Head of caudate nucleus (tissue), 42 donors: ENCODE measurements around the gene MIOS.
A peak's percentile ranks its signal among the peaks of the same experiment; 100 is the strongest.
"Not testable (repeated sequence)": the region's sequence is repeated elsewhere in the genome, so short reads cannot be mapped to it uniquely, and the experiment has no call there.

Source experiments
- DNase-seq, 42 donors: peaks; one replicate each; pipeline versions ENCODE4 v3.0.0 to v3.0.0-alpha.2; 2020 to 2021; ENCODE audit warnings: mixed read lengths in 7 of 42
- intact Hi-C: fragments of 100-400 bp; cut with DNase I; formaldehyde crosslinking; loops from one replicate; pipeline ENCODE4 v1.15.0; 2022

Gene MIOS

GRCh38 chr7:7628476-7628875, 61.8 kb downstream of the MIOS start:
- intact Hi-C loops, result no loop called here

DNA sequence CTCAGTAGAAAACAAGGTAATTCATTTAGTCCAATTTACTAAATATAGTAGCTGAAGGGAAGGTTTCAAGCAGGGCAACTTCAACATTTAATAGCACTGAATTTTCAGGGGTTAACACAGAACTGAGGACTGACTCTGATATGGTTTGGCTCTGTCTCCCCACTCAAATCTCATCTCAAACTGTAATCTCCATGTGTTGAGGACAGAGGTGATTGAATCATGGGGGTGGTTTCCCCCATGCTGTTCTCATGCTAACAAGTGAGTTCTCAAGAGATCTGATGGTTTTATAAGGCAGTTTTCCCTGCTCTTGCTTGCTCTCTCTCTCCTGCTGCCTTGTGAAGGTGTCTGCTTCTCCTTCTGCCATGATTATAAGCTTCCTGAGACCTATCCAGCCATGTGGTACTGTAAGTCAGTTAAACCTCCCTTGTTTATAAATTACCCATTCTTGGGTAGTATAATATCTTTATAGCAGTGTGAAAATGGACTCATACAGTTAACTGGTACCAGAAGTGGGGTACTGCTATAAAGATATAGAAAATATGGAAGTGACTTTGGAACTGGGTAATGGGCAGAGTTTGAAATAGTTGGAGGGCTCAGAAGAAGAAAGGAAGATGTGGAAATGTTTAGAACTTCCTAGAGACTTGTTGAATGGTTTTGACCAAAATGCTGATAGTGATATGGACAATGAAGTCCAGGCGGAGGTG, 64.1 kb downstream of the MIOS start:
- intact Hi-C loops, result no loop called here
- DNase-seq, result no peak

More at GRCh38 chr7:7628476-7628875, 61.8 kb downstream of the MIOS start:
- DNase-seq, result no peak

GRCh38 chr7:7639421-7639820, 72.7 kb downstream of the MIOS start:
- DNase-seq, result peak in 17 of 42 donors; percentile 2 to 64 (median 24)
- intact Hi-C loops, result no loop called here

GRCh38 chr7:7639847-7640220, 73.2 kb downstream of the MIOS start:
- peak in 5 of 42 donors; percentile 1 to 53 (median 9) for DNase-seq
- intact Hi-C loops, result no loop called here

DNA sequence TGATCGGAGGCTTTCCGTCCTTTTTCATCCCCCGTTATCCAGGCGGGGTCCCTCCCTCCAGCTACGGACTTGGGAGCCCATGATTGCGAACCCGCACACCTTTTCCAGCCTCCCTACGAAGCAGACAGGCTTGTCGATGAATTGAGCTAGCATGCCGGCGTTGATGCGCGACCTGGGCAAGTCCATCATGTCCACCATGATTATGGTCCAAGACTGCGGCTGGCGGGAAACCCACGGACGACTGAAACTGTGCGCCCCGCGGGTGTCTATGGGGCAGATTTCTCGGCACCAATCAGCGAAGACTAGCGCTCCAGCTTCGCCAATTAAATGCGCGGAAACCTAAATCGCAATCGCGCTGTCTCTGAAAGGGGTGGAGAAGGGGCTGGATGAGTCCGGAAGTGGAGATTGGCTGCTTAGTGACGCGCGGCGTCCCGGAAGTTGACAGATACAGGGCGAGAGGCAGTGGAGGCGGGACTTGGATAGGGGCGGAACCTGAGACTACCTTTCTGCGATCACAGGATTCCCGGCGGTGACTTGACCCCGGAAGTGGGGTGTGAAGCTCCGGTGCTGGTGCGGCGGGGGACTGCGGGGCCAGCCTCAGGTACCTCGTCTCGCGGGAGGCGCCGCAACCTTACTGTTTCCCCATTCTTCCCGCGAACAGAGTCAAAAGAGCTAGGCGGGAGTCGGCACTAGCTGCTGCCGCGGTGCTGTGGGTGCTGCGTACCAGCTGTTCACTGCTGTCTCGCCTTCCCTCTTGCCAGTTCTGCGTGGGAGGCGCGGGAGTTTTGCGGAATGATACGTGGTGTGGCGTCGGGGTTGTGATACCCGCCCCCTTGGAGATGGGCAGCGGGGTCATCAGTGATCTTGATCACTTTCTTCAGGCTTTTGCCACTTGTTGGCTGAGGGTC, 73.8 kb downstream of the MIOS start, which contains the start of gene UMAD1:
Gene UMAD1 (plus strand): TSS at position 532 of the 908 bp plus-strand sequence. CDS start 32,620 bp downstream, outside the sequence.
- peak; percentile 97 to 100 (median 99) for DNase-seq
- intact Hi-C loops, result no loop called here

DNA sequence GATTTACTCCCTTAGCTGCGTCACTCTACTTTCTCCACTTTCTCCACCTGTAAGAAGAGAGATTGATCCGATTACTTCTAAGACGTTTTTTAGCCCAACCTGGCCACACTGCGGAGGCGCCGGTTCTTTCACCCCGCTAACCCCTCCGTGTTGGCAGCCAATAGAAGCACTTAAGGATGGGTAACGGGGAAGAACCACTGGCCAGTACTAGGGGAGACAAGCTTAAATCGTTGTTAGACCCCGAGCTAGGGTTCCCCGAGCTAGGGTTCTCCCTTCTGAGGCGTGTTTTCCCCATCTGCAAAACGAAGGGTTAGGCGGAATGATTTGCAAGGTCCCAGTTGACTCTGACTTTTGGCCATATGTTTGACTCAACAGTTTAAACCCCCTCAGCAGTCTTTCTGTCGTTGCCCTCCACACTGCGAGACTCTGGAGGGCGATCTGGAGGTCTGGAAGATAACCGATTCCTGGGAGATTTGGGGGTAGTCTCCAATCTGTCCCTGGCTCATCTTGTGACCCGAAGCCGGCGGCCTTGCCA, 74.5 kb downstream of the MIOS start:
- peak in 13 of 42 donors; percentile 8 to 43 (median 16) for DNase-seq
- intact Hi-C loops, result no loop called here

GRCh38 chr7:7642081-7642480, 75.4 kb downstream of the MIOS start:
- intact Hi-C loops, result no loop called here
- DNase-seq, result no peak

- no peak for DNase-seq
- intact Hi-C loops, result no loop called here
These were observed 80.9 kb downstream of the MIOS start for GRCh38 chr7:7647495-7648036.

GRCh38 chr7:7650682-7651206, 84.1 kb downstream of the MIOS start:
- DNase-seq, result no peak
- intact Hi-C loops, result no loop called here

DNA sequence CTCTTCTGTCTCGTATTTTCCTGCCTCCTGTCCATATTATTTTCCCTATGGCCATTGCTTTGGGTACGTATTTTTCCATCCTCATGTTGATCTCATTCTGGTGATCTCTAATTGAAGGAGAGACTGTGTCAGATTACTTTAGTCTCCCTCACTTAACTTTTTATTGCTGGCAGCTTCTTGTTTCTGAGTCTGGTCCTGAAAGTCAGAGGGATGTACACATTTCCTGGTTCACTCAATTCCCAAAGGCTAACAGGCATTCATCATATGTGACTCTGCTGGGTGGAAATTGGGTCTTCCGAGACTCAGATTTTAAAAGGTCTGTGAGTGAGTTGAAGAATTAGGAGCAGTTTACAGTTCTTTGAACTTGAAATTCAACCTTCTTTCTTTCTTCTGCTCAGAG, 84.8 kb downstream of the MIOS start:
- intact Hi-C loops, result no loop called here
- no peak for DNase-seq

DNA sequence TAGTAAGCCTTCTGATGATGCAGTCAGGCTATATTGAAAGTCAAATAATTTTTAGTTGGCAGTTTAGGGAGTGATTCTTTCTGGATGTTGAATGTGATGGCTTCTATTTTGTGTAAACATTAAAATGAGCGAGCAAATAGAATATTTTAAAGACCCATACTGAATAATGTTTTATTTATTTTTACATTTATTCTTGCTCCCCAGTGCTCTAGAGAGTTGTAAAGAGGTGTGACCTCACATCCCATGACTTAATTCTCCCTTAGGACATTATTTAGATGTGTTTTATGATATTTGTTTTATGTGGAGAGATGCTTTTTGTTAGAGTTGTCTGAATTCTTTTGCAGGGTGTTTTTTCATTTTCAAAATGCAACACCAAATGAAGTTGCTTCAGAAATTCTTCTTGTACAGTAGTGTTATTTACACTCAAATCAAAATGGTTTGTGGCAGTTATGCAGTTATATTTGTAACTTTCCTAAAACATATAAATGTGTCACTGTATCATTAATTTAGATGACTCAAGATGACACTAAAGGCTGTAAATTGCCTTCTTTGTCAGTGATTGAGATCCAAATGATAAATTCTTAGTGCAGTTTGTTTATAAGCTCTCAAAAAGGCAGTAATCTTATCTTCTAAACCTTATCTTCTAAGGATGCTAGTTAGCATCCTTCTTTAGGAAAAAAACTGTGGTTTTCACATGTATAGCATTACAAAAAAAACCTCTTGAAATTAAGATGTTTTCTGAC, 86.3 kb downstream of the MIOS start:
- intact Hi-C loops, result no loop called here
- DNase-seq, result no peak

- peak in 3 of 42 donors; percentile 8 to 48 (median 9) for DNase-seq
- intact Hi-C loops, result no loop called here
These were observed 87.0 kb downstream of the MIOS start for GRCh38 chr7:7653593-7654187.

GRCh38 chr7:7654964-7655715, 88.5 kb downstream of the MIOS start:
- intact Hi-C loops, result no loop called here
- DNase-seq, result no peak

GRCh38 chr7:7656459-7656858, 89.8 kb downstream of the MIOS start:
- intact Hi-C loops, DNase-seq: not testable (repeated sequence)
